ENCODE results near the gene ARHGEF26.

ARHGEF26 gene

DNA sequence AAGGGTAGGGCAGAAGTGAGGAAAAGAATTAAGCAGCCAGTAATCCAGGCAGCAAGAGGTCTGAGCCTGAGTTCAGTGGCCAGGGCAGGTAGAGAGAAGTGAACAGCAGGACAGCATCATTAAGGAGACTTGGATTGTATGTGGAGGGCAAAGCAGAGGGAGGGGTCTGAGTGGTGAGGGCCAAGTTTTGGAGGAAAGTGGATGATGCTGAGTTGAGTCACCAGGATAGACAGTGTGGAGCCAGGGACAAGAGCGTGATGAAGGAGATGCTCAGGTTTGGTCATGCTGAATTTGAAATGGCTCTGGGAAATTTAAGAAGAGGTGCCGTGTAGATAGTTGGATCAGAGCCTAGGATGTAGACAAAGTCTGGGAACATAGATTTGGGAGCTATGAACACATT, 93.1 kb downstream of the ARHGEF26 start:
- DNase-seq = no peak

DNA sequence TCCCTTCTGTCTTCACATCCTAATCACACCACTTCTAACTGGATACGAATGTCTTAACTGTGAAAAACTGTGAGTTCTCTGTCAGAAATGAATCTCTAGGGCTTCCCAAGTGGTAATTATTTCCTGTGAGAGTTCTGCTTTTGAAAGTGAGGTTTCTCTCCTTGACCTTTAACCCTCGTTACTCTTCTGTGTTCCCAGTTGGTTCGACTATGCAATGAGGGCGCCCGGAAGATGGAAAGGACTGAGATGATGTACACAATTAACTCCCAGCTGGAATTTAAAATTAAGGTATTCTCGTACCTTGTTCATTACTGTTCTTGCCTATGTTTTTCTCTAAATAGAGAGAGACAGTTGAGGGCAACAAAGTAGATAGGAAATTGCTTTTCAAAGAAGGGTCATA, 96.5 kb downstream of the ARHGEF26 start:
- DNase-seq = peak; percentile 22

DNA sequence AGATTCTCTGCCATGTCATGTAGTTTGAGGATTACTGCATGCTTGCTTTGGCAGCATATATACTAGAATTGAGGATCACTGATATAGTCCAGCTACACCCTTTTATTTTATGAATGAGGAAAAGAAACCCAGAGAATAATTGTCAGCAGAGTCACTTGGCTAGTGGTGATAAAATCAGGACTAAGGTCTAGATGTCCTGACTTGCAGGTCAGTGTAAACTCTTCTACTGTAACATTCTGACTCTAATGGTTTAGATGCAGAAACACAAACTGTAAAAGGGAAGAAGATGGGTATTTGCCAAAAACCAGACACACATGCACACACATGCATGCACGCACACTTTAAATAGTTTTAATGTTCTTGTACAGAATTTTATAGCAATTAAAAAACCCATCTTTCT, 97.5 kb downstream of the ARHGEF26 start:
- no peak for DNase-seq

DNA sequence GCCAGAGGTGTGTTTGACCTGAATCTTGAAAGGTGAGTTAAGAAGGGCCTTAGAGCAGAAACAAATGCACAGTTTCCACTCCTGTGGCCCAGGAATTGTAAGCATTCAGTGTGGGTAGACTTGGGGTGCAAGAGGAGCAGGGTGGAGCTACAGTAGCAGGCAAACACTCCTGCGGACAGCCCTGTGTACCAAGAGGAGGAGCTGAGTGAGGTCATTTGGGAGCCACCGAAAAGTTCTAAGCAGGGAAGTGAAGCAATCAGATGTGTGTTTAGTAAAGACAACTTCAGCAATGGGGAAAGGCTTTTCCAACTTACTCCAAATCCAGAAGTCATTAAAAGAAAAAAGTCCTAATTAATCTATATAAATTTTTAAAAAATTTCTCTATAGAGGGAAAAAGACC, 99.3 kb downstream of the ARHGEF26 start:
- DNase-seq = no peak

DNA sequence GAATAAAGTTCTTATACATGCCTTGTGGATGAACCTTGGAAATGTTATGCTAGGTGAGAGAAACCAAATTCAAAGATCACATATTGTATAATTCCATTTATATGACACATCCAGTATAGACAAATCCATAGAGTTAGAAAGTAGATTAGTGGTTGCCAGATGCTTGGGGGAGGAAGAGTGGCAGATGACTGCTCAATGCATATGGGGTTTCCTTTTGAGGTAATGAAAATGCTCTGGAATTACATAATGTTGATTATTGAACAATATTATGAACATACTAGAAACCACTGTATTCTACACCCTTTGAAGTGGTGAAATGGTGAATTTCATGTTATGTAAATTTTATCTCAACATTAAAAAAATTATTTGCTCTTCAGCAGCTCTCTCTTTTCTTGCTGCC, 102.3 kb downstream of the ARHGEF26 start:
- no peak for DNase-seq

DNA sequence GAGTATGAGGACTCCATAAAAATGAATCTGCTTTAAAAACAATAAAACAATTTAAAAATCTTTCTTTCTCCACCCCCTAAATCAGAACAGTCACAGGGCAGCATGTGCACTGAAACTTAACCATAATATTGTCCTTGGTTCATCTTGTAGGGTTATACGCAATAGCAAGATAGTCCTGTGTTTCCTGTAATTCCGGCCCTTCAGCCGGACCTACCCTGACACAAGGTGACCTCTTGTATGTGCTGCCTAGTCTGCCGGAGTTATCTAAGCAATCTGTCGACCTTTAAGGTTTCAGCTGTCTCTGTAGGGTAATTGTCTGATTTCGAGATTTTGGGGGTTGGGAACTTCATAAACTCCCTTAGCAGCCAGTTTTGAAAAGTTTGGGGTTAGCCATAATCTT, 103.2 kb downstream of the ARHGEF26 start:
- no peak for DNase-seq

DNA sequence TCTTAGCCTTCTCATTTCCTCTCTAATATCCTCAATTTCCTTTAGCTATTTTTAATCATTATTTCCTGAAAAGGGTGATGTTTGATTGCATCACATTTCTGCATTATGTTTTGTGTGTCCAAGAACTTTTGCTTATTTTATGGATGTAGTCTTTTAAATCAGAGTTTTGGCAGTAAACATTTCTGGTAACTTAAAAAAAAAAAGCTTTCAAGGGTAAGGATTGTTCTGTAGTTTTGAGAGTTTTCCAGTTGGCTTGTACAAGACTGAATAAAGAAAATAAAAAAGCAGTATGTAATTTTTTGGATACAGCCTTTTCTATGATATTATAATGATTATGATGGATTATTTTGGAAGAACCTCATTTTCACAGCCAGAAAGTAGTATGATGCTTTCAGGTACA, 103.7 kb downstream of the ARHGEF26 start:
- DNase-seq = no peak

DNA sequence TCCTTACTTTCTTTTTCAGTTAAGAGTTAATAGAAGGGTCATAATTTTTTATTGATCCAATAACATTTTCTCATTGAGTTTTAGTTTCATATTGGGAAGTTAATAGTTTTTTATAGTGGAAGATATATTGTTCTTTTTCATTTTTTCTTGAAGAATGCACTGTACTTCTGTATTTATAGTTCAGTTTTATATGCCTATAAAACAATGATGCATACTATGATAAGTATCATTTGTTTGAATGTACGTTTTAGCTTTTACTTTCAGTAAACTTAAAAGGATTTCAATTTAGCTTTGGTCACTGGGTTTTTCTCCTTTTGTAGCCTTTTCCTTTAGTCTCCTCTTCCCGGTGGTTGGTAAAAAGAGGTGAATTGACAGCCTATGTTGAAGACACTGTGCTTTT, 104.3 kb downstream of the ARHGEF26 start:
- no peak for DNase-seq

DNA sequence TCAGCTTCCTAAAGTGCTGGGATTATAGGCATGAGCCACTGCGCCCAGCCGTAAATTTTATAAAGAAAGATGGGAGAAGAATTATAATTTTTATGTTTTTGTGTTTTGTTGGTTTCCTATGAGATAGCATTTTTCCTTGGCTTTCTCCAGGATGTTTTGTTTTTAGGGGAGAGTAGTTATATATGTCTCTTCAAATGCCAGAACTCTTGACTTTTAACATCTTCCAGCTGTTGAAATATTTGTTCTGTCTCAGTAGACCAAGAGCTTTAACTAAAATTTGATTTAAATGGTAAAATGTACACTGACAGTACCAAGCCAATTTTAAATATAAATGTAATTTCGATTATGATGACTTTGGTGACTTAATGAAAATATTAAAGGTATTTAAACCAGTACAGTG, 106.3 kb downstream of the ARHGEF26 start:
- no peak for DNase-seq

DNA sequence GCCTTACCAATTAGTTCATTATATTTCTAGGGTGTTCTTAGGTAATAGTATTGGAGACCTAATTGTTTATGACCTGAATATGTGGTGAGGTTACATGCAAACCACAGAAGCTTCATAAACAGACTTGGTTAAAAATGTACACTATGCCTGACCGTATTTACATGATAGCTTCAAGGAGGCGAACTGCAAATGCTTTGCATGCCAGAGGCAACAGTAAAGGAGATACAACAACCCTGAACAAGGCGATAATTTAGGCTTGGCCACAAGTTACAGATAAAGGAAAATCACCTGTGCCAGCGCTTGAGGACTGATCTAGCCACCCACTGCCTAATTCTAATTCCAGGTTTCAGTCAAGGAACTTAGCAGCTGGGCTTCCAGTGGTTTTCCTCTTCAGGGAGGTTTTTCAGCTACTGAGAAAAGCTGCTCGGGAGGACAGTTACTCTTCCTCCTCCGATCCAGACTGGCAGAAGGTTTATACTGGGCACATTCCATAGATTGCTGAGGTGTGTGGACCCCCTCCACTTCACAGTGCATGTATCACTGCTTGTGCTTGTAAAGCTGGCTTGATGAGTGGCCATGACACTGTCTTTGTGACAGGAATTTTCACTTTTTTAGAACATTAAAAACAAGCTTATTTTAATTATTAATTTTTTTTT, 107.5 kb downstream of the ARHGEF26 start:
- no peak for DNase-seq

DNA sequence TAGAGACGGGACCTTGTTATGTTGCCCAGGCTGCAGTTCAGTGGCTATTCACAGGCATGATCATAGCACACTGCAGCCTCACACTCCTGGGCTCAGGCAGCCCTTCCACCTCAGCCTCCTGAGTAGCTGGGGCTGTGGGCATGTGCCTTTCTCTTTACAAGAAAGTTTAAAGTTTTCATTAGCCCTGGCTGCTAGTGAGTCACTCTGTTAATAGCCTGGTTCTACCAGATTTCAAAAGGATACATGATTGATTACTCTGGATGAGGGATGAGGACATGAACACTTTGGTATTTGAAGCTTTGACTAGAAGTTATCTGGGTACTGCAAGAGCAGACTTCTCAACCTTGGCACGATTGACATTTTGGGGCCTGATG, 108.0 kb downstream of the ARHGEF26 start:
- no peak for DNase-seq

DNA sequence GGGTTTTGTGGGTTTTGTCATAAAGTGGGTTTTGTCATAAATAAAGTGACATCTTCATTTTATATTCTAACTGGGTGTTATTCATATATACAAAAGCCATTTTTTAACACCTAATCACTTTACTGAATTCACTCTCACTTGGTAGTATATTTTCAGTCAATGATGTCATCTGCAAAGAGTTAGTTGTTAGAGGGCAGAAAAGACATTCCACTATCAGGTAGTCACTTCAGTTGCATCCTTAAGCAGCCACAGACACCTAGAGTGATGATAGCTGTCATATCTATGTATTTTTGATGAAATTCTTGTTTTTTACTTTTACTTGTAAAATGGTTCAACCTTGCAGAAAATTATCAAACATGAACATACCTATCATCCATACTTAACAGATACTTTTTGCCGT, 114.1 kb downstream of the ARHGEF26 start:
- no peak for DNase-seq

DNA sequence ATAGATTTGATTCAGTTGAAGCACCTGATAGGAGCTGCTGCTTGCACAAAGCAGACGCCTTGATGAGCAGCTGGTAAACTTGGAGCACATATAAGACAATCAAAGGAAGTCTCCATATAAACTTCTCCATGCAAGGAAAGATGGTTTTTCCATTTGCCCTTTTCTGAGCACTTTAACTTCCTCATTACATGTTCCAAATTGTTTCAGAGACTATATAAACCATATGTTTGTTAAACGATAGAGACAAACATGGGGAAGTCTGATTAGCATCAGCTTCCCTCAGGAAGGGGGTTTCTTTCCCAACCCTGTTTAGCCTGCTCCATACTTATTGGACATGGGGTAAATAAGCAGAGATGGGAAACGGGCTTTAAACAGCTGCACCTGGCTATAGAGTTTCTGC, 115.1 kb downstream of the ARHGEF26 start:
- no peak for DNase-seq

DNA sequence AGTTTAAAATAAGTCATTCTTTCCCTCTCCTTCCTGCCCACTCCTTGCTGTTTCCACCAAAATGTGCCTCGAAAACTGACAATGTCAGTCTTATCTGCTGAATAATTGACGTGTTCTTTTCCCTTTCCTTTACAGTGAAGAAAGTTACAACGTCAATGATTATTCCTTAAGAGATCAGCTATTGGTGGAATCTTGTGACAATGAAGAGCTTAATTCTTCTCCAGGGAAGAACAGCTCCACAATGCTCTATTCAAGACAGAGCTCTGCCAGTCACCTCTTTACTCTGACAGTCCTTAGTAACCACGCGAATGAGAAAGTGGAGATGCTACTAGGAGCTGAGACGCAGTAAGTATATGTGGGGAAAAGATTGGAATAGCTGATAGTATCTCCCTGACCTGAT, 119.0 kb downstream of the ARHGEF26 start:
- no peak for DNase-seq

DNA sequence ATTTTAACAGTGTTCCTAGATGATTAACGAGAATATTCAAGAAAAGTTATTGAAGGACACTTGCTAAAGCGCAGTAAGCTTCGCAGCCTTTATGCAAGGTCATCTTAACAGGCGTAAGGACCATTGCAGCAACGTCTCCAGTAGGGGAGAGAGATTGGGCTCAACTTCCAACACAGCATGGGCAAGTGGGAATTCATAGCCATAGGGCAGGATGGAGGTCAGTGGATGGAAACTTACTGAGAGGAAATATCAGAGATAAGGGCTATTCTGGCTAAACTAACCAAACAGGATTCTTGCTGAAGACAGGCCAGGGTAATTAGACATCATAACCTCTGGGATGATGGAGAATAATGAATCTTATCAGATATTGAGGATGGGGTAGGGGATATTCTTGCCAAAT, 120.3 kb downstream of the ARHGEF26 start:
- DNase-seq = no peak

DNA sequence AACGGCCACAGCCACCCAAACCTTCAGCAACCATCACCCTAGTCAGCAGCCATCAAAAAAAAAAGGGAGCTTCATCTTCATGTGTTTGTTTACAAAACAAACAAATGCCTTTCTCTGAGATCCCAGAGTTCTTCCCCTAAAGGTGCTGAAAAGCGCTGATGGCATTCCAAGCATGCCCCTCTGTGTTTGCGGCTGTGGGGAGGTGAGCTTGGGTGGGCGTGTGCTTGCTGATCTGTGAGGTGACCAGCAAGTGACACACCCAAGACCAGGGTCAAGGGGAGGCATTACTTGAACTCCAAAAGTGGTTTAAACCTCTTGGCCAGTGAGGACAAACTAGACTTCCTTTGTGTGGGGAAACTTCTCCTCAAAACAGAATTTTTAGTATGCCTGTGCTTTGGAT, 121.6 kb downstream of the ARHGEF26 start:
- DNase-seq = no peak

DNA sequence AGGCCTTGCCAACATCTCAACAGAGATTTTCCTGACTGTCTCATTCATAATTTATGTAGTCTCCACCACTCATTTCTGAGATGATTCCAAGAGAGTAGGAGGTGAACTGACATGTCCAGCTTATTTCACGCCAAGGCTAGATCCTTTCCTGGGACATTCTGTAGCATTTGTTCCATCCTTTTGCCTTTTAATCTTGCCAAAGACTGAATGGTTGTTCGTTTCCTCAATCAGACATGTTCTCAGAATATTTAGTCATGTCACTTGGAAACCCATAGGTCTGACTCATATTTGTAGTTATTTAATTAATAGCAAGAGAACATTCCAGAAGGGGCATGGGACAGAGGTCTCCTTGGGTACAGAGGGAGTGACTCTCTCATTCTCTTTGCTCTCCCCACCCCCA, 122.2 kb downstream of the ARHGEF26 start:
- DNase-seq = no peak

DNA sequence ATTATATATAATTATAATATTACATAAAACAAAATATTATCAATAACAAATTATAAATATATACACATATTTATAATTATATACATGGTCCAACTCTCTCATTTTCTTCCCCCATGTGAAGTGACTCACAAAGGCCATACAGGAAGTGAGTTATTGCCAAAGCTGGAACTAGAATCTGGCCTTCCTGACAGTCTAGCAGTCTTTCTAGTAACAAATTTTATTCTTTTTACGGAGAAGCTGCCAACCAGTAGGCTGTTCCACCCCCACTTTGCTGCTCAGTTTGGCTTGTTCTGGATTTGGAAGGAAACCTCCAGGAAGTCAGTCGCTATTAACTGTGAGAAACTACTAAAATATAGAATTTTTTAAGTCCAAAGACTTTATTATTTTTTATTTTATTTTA, 123.5 kb downstream of the ARHGEF26 start:
- no peak for DNase-seq

DNA sequence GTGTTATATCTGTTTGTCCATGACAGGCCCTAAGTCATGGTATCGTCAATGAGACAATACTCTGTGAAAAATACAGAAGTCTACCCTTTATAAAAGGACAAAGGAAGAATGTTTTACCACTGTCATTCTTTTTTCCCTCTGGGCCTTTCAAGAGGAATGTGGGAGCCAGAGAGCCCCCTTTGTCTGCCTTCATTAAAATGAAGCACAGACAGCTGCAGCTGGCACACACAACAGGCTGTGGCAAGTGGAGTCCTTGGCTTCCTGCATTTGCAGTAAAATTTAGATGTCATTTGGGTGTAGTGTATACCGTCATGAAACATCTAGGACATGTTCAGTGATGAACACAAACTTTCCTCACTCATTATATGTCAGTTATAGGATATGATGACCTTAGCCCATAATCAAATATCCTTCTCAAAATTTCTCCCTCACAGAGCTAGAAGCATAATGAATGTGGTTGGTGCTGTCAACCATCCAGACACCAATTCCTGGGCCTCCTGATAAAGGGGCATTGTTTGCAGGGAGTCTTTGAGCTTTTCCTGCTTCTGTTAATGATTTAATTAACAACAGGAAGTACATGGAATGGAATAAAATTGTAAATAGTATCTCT, 126.7 kb downstream of the ARHGEF26 start:
- peak; percentile 37 for DNase-seq

DNA sequence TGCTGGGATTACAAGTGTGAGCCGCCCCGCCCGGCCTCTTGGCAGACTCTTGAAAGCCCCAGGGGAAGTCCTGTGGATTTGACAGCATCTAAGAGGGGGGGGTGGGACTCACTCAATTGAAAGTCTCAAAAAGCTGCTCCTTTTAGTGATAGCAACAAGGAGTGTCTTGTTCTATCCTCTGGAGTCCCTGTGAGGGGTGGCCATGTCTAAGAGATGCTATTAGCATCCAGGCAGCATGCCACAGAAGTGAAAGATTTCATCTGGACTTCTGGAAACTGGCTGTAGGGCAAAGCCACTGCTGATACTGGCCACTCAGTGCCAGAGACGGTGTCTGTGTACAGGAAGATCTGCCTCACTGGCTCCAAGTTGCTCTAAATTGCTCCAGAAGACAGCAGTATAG, 129.1 kb downstream of the ARHGEF26 start:
- DNase-seq = no peak

DNA sequence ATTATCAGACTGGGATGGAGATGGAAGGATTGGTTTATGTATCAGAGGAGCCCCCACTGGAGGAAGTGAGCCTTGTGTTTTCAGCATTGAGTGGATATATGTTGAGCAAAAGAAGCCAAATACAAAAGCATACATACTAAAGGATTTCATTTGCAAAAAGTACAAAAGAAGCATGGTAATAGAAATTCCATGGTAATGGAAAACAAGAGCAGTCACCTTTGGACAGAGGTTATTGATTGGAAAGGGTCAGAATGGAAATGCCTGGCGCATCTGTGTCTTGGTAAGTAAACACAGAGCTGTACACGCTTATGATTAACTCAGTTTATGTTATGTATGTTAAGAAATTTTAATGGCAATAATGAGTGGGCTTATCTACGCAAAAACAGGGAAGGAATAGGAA, 130.4 kb downstream of the ARHGEF26 start:
- DNase-seq = no peak

DNA sequence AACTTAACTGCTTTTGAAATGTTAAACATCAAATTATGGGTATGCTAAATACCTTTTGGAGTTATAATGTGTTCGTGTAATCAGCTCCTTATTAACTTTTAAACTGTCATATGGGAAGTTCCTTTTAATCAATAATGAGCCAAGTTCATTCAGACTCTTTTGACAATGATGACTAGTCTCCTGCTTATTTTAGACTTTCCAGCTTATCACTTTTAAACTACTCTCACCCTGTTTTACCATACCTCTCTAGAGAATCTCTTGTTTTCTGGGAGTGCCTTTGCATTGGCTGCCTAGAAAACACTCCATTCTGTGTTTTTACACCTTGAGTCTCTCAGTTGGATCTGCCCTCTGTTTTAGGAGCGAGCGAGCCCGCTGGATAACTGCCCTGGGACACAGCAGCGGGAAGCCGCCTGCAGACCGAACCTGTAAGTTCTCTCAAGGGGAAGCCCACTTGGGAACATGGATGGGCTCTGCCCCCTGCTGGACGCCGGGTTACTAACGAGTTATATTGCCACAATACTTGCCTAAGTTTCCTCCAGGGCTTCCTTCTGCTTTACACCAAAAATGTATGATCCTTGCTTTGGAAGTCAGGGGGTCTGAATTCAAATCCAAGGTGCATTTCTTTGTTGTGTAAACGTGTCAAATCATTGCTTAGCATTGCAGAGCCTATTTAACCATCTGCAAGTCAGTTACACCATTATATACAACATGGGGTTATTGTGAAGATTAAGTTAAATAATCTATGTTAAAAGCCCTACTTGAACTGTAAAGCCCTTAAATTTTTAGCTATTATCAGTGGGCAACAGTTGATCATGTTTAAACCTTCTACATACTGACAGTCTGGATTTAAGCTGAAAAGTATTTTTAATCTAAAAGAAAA, 131.8 kb downstream of the ARHGEF26 start:
- peak; percentile 83 for DNase-seq

DNA sequence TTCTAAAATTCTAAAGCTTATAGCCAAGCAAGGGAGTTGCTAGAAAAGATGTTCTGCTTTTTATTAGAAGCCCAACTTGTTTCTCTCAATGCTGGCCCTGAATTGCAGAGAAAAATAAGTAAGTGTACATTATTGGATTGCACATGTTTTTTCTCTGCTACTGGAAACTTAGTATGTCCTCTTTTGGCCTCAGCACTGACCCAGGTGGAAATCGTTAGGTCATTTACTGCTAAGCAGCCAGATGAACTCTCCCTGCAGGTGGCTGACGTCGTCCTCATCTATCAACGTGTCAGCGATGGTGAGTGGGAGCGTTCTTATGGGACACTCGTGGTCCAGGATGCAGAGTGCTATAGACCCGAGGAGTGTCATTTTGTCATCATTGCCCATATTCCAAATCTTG, 133.3 kb downstream of the ARHGEF26 start:
- no peak for DNase-seq

DNA sequence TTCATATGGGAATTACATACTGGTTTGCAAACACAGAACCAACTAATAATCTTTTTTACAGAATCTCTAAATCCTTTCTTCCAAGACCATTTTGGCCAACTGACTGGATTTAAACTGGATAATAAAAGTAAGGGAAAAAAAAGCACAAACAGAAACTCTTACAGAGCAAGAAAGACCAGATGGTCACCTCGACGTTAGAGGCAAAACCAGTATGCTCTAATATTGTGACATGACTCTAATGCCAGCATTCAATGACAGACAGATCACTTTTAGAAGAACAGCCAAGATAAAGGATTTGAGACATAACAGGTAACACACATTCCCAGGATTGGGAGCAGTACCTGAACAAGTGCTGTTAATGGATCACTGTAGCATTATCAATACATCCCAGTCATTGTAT, 152.2 kb downstream of the ARHGEF26 start:
- DNase-seq = no peak

Data from NCI-H1105 treated with DMSO at 0.1 percent for 48 hours (cell line).